Endodermal cell (in vitro differentiated cells): ENCODE measurements around the gene FURIN. TPM values are rescaled to one million over a fixed set of nuclear protein-coding genes. Genes with fewer than 3 reads are reported as not detected.
A peak's percentile ranks its signal among the peaks of the same experiment; 100 is the strongest.
"Not testable (repeated sequence)": the region's sequence is repeated elsewhere in the genome, so short reads cannot be mapped to it uniquely, and the experiment has no call there.

Experiments
- DNase-seq: peaks from one replicate; pipeline ENCODE4 v3.0.0-alpha.2; 2017
- H3K27ac ChIP-seq: 2 replicates; pipeline ENCODE4 v1.5.1; 2013; ENCODE audit warnings: mild to moderate bottlenecking, low read depth, low read length, moderate library complexity
- H3K27me3 ChIP-seq: 2 replicates; pipeline ENCODE4 v1.6.1; 2013; ENCODE audit warnings: mild to moderate bottlenecking, low read length, moderate library complexity; ENCODE audit not compliant: insufficient read depth, control insufficient read depth, poor library complexity, severe bottlenecking
- H3K36me3 ChIP-seq: 2 replicates; pipeline ENCODE4 v1.7.0; 2013; ENCODE audit warnings: mild to moderate bottlenecking, low read length, moderate library complexity; ENCODE audit not compliant: control insufficient read depth, insufficient read depth
- H3K4me1 ChIP-seq: one replicate; pipeline ENCODE4 v1.7.0; 2013; ENCODE audit warnings: low read length; ENCODE audit not compliant: control insufficient read depth, insufficient read depth
- H3K4me3 ChIP-seq: 2 replicates; pipeline ENCODE4 v1.5.1; 2013; ENCODE audit warnings: mild to moderate bottlenecking, low read length, moderate library complexity
- H3K9ac ChIP-seq: 2 replicates; pipeline ENCODE4 v1.6.1; 2013; ENCODE audit warnings: mild to moderate bottlenecking, low read length, moderate library complexity; ENCODE audit not compliant: poor library complexity, severe bottlenecking; ENCODE audit errors: extremely low read depth
- H3K9me3 ChIP-seq: 2 replicates; pipeline ENCODE4 v1.6.1; 2013; ENCODE audit warnings: mild to moderate bottlenecking, low read length, moderate library complexity; ENCODE audit not compliant: control insufficient read depth
- H3K27ac Mint-ChIP-seq: 2 replicates; pipeline ENCODE4 v1.8.0; 2020; ENCODE audit warnings: mixed read lengths
- H3K27me3 Mint-ChIP-seq: 2 replicates; pipeline ENCODE4 v1.8.0; 2021; ENCODE audit warnings: mild to moderate bottlenecking, mixed read lengths; ENCODE audit not compliant: insufficient read depth
- H3K36me3 Mint-ChIP-seq: 2 replicates; pipeline ENCODE4 v1.8.0; 2020; ENCODE audit warnings: low read depth, mixed read lengths
- H3K4me1 Mint-ChIP-seq: 2 replicates; pipeline ENCODE4 v1.8.0; 2020; ENCODE audit warnings: mixed read lengths
- H3K4me3 Mint-ChIP-seq: 2 replicates; pipeline ENCODE4 v1.8.0; 2020; ENCODE audit warnings: mild to moderate bottlenecking, moderate library complexity, mixed read lengths
- H3K9me3 Mint-ChIP-seq: 2 replicates; pipeline ENCODE4 v1.8.0; 2020; ENCODE audit warnings: mild to moderate bottlenecking, mixed read lengths
- CTCF ChIP-seq: fragments of 200-600 bp; sonication (generic); conservative IDR thresholded peaks from 2 replicates; pipeline ENCODE4 v1.5.0; 2021; ENCODE audit warnings: antibody characterized with exemption, mild to moderate bottlenecking
- WGBS, 2 experiments: methylation state at CpG; one replicate each; pipeline versions ENCODE4 v1.1.5 to v1.1.7; 2013; ENCODE audit warnings: missing lambda C conversion rate in 2 of 2, mixed read lengths in 1 of 2; ENCODE audit not compliant: insufficient coverage in 1 of 2, insufficient read length in 1 of 2; 5-methylcytosine and 5-hydroxymethylcytosine counted together
- total RNA-seq, 2 donors: library from RNA; stranded (reverse); fragmentation: NEBNext Ultra II Directional in 1 of 2; extraction: Animal tissue kit (Norgen Biotek cat#: 25700) in 1 of 2; gene quantifications; 2 replicates in 1 of 2; 3 replicates in 1 of 2; pipeline ENCODE4 v1.2.1, GENCODE V29; 2021

Gene FURIN
- total RNA-seq, 2 donors from 2014 or later, result 96.3 to 108 TPM

- no peaks in the 10 kb centered on the region for H3K27me3 ChIP-seq
- peaks cover 4% of the 10 kb centered on the region for H3K9me3 Mint-ChIP-seq
- no peaks in the 10 kb centered on the region for H3K27me3 Mint-ChIP-seq
- no peak for DNase-seq
- no peak overlapping the region for H3K9ac ChIP-seq
- H3K9me3 ChIP-seq, result no peaks in the 10 kb centered on the region
- H3K4me1 Mint-ChIP-seq, result peaks cover 23% of the 10 kb centered on the region
- 88 to 95% methylated on average over 5 to 7 of the region's 7 CpGs for WGBS, 2 experiments
- peaks cover 2% of the 10 kb centered on the region for H3K36me3 Mint-ChIP-seq
- peaks cover 5% of the 10 kb centered on the region for H3K4me1 ChIP-seq
- H3K4me3 ChIP-seq, result no peak overlapping the region
- no peak overlapping the region for H3K27ac Mint-ChIP-seq
- peaks cover 1% of the 10 kb centered on the region for H3K36me3 ChIP-seq
- no peak for TF ChIP-seq CTCF
- H3K4me3 Mint-ChIP-seq, result no peak overlapping the region
- no peak overlapping the region for H3K27ac ChIP-seq
Measured at GRCh38 chr15:90820481-90820880, 47.9 kb upstream of the FURIN start.

DNA sequence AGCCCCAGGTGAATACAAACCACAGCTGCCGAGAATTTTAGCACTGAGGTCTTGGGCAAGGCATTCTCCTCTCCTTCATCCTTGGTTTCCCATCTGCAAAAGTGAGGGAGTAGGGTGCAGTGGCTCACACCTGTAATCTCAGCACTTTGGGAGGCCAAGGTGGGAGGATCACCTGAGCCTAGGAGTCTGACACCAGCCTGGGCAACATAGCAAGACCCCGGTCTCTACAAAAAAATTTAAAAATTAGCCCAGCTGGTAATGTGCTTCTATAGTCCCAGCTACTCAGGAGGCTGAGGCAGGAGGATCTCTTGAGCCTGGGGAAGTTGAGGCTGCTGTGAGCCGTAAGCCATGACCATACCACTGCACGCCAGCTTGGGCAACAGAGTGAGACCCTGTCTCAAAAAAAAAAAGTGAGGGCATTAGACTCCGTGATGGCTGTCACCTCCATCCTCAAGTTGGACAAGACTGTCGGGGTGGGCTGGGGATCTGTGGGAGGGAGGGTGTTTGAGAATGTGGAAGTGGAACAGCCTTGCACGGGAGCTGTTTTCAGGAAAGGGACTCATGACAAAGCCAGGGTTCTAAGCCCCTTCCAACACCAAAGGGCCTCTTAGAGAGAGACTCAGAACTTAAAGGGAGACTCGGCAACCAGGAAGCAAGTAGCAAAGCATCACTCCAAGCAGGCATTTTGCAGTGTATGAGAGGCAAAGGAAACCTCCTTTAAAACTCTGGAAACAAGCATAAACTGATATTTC lies 46.0 kb upstream of the FURIN start:
- no peaks in the 10 kb centered on the region for H3K4me1 ChIP-seq

DNA sequence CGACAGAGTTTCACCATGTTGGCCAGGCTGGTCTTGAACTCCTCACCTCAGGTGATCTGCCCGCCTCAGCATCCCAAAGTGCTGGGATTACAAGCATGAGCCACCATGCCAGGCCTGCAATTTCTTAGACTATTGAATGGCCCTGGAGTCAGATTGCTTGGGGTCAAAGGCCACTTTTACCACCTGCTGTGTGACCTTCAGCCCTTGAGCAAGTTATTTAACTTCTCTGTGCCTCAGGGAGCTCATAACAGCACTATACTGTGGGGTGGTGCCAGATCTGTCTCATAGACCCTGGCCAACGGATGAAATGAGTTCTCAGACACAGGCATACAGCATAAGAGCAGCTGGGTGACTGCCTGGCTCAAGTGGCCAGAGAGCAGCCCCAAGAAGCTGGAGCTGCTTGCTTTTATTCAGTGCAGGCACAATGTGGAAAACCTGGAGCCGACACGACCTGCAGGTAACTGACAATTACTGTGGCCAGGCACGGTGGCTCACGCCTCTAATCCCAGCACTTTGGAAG lies 44.9 kb upstream of the FURIN start:
- Mint-ChIP-seq H3K27ac (no peak overlapping the region), H3K36me3 (no peaks in the 10 kb centered on the region), H3K9me3 (peaks cover 10% of the 10 kb centered on the region), H3K4me3 (peak overlapping the region; percentile 2), H3K4me1 (peaks cover 8% of the 10 kb centered on the region), H3K27me3 (no peaks in the 10 kb centered on the region)
- Histone ChIP-seq H3K27me3 (no peaks in the 10 kb centered on the region), H3K9me3 (no peaks in the 10 kb centered on the region), H3K36me3 (no peaks in the 10 kb centered on the region), H3K9ac (no peak overlapping the region), H3K4me3 (no peak overlapping the region), H3K4me1 (no peaks in the 10 kb centered on the region), H3K27ac (no peak overlapping the region)
- TF ChIP-seq CTCF, result no peak
- DNase-seq, result no peak
- WGBS, 2 experiments, result 91 to 98% methylated on average over 7 of the region's 7 CpGs

More for the DNA sequence above, 46.0 kb upstream of the FURIN start:
- Mint-ChIP-seq H3K9me3 (peaks cover 10% of the 10 kb centered on the region), H3K4me3 (no peak overlapping the region), H3K36me3 (no peaks in the 10 kb centered on the region), H3K4me1 (peaks cover 15% of the 10 kb centered on the region), H3K27ac (peak overlapping the region; percentile 72), H3K27me3 (no peaks in the 10 kb centered on the region)
- no peak for DNase-seq
- Histone ChIP-seq H3K27ac (no peak overlapping the region), H3K27me3 (no peaks in the 10 kb centered on the region), H3K9ac (no peak overlapping the region), H3K4me3 (no peak overlapping the region), H3K36me3 (no peaks in the 10 kb centered on the region), H3K9me3 (no peaks in the 10 kb centered on the region)
- no peak for TF ChIP-seq CTCF
- WGBS, 2 experiments, result 93% methylated on average over 7 to 8 of the region's 8 CpGs

DNA sequence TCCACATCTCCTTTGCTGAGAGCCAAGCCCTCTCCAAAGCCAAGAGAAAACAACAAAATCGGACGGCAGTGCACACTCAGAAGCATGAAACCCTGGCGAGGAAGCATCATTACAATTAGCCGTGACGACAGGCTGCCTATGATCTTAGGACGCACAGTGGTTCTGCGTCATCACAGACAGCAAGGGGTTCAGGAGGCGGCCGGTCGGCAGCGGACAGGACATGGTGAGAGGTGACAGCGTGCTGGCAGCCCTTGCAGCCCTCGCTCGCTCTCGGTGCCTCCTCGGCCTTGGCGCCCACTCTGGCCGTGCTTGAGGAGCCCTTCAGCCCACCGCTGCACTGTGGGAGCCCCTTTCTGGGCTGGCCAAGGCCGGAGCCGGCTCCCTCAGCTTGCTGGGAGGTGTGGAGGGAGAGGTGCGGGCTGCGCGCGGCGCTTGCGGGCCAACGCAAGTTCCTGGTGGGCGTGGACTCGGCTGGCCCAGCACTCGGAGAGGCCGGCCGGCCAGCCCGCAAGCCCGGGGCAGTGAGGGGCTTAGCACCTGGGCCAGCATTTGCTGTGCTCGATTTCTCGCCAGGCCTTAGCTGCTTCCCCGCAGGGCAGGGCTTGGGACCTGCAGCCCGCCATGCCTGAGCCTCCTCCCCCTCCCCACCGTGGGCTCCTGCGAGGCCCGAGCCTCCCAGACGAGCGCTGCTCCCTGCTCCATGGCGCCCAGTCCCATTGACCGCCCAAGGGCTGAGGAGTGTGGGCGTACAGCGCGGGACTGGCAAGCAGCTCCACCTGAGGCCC lies 43.1 kb upstream of the FURIN start:
- H3K4me1 ChIP-seq, H3K36me3 Mint-ChIP-seq, H3K9ac ChIP-seq, H3K9me3 ChIP-seq, H3K4me3 ChIP-seq, H3K36me3 ChIP-seq, DNase-seq, H3K27me3 ChIP-seq, H3K27me3 Mint-ChIP-seq, H3K27ac ChIP-seq, H3K4me3 Mint-ChIP-seq, H3K4me1 Mint-ChIP-seq, H3K27ac Mint-ChIP-seq: not testable (repeated sequence)
- 94 to 95% methylated on average over 30 to 44 of the region's 49 CpGs for WGBS, 2 experiments
- H3K9me3 Mint-ChIP-seq, result peaks cover 10% of the 10 kb centered on the region
